B cell (primary cell): Measurements from ENCODE around the gene LNPK. TPM values are rescaled to one million over a fixed set of nuclear protein-coding genes. Genes with fewer than 3 reads are reported as not detected.

Experiments used
- ATAC-seq: fragments of 200-7000 bp; cut with Tn5 transposase; one replicate; pipeline ENCODE4 v1.10.0; 2021; ENCODE audit warnings: low read depth, mild to moderate bottlenecking, moderate number of reproducible peaks, moderate library complexity
- CTCF ChIA-PET: fragments of 350-600 bp; sonication (Branson Sonifier 250); formaldehyde crosslinking; loops from one replicate; lab custom pipeline; 2021; ENCODE audit warnings: antibody characterized with exemption, inconsistent platforms; lab: Charles Lee
- POLR2A ChIA-PET: fragments of 350-600 bp; sonication (Branson Sonifier 250); formaldehyde crosslinking; loops from one replicate; lab custom pipeline; 2021; ENCODE audit warnings: antibody characterized with exemption; lab: Charles Lee
- DNase-seq: peaks from one replicate; pipeline ENCODE4 v3.0.0; 2013
- H2AFZ ChIP-seq: 2 replicates; pipeline ENCODE4 v1.6.1; 2012; ENCODE audit warnings: mild to moderate bottlenecking, low read depth, low read length; ENCODE audit not compliant: insufficient read depth, poor library complexity, severe bottlenecking
- H3K27ac ChIP-seq, 2 donors: 1 replicate in 1 of 2; 2 replicates in 1 of 2; pipeline ENCODE4 v1.5.1; 2012 to 2013; ENCODE audit warnings: low read length in 2 of 2, mild to moderate bottlenecking in 2 of 2, moderate library complexity in 1 of 2
- H3K27me3 ChIP-seq, 4 experiments: fragments of 200-600 bp in 1 of 4; sonication (generic) in 1 of 4; replicated peaks in 1 of 4; 1 replicate in 2 of 4; 2 replicates in 2 of 4; pipeline versions ENCODE4 v1.6.1 to v1.7.0; 2013 to 2016; ENCODE audit warnings: low read length in 3 of 4, mild to moderate bottlenecking in 2 of 4, mixed read lengths in 1 of 4, moderate library complexity in 1 of 4; ENCODE audit not compliant: insufficient read depth in 4 of 4, control insufficient read depth in 3 of 4; ENCODE audit errors: control extremely low read depth in 1 of 4
- H3K36me3 ChIP-seq, 2 experiments: replicated peaks in 1 of 2; 1 replicate in 1 of 2; 2 replicates in 1 of 2; pipeline versions ENCODE4 v1.6.1 to v1.7.1; 2013; ENCODE audit warnings: low read length in 1 of 2; ENCODE audit not compliant: insufficient read depth in 2 of 2, control insufficient read depth in 1 of 2; ENCODE audit errors: control extremely low read depth in 1 of 2, extremely low read depth in 1 of 2
- H3K4me1 ChIP-seq, 2 donors: fragments of 200-600 bp in 1 of 2; sonication (generic) in 1 of 2; 1 replicate in 1 of 2; 2 replicates in 1 of 2; pipeline versions ENCODE4 v1.5.1 to v1.6.1; 2013 to 2017; ENCODE audit warnings: low read length in 2 of 2; ENCODE audit not compliant: control insufficient read depth in 2 of 2, insufficient read depth in 2 of 2
- H3K4me2 ChIP-seq: replicated peaks from 2 replicates; pipeline ENCODE3; 2012; ENCODE audit warnings: mild to moderate bottlenecking, low read depth, low read length; ENCODE audit not compliant: poor library complexity, severe bottlenecking
- H3K4me3 ChIP-seq, 5 experiments: fragments of 200-600 bp in 1 of 5; sonication (generic) in 1 of 5; 1 replicate in 3 of 5; 2 replicates in 2 of 5; pipeline versions ENCODE4 v1.5.1 to v1.7.0; 2011 to 2016; ENCODE audit warnings: low read length in 4 of 5, mild to moderate bottlenecking in 4 of 5, low read depth in 2 of 5, control low read depth in 1 of 5, moderate library complexity in 1 of 5; ENCODE audit not compliant: insufficient read depth in 1 of 5; ENCODE audit errors: control extremely low read depth in 1 of 5, extremely low read depth in 1 of 5
- H3K79me2 ChIP-seq: fragments of 200-600 bp; sonication (generic); one replicate; pipeline ENCODE4 v1.6.0; 2016; ENCODE audit warnings: low read length; ENCODE audit not compliant: control insufficient read depth, insufficient read depth
- H3K9ac ChIP-seq: fragments of 200-600 bp; sonication (generic); 2 replicates; pipeline ENCODE4 v1.6.1; 2017; ENCODE audit warnings: mild to moderate bottlenecking, low read length, moderate library complexity
- H3K9me3 ChIP-seq, 3 donors: one replicate each; pipeline versions ENCODE4 v1.6.1 to v1.7.1; 2013; ENCODE audit warnings: low read length in 2 of 3; ENCODE audit not compliant: control insufficient read depth in 2 of 3, insufficient read depth in 1 of 3; ENCODE audit errors: control extremely low read depth in 1 of 3
- H4K20me1 ChIP-seq: 2 replicates; pipeline ENCODE4 v1.6.0; 2012; ENCODE audit warnings: mild to moderate bottlenecking, low read length; ENCODE audit not compliant: insufficient read depth, control insufficient read depth, poor library complexity, severe bottlenecking
- H3K27ac Mint-ChIP-seq: one replicate; pipeline ENCODE4 v1.8.0; 2021; ENCODE audit warnings: mixed read lengths
- H3K27me3 Mint-ChIP-seq: one replicate; pipeline ENCODE4 v1.8.0; 2021; ENCODE audit warnings: mixed read lengths
- H3K4me1 Mint-ChIP-seq: one replicate; pipeline ENCODE4 v1.8.0; 2021; ENCODE audit warnings: mixed read lengths
- H3K4me3 Mint-ChIP-seq: one replicate; pipeline ENCODE4 v1.8.0; 2021; ENCODE audit warnings: mixed read lengths
- H3K9me3 Mint-ChIP-seq: one replicate; pipeline ENCODE4 v1.8.0; 2022; ENCODE audit warnings: mixed read lengths; ENCODE audit not compliant: insufficient read depth
- CTCF ChIP-seq: fragments of 200-600 bp; IDR thresholded peaks from one replicate; pipeline ENCODE4 v1.8.0; 2022; ENCODE audit warnings: antibody characterized with exemption, mild to moderate bottlenecking
- EZH2 ChIP-seq: IDR thresholded peaks from 2 replicates; pipeline ENCODE4 v1.6.1; 2012; ENCODE audit warnings: borderline replicate concordance, low read depth, mild to moderate bottlenecking, moderate library complexity, low read length; ENCODE audit not compliant: insufficient read depth, poor library complexity, severe bottlenecking
- WGBS: methylation state at CpG from one replicate; pipeline ENCODE4 v1.1.5; 2013; ENCODE audit warnings: missing lambda C conversion rate; ENCODE audit not compliant: insufficient coverage; 5-methylcytosine and 5-hydroxymethylcytosine counted together
- intact Hi-C: fragments of 100-400 bp; cut with micrococcal nuclease; formaldehyde crosslinking; loops from one replicate; pipeline ENCODE4 v1.10.0; 2022
- polyA plus RNA-seq: library from polyadenylated mRNA; depleted of rRNA; stranded (reverse); fragments of >200 nt; gene quantifications from 2 replicates; pipeline ENCODE4 v1.2.3, GENCODE V29; 2012
- total RNA-seq, 2 donors: library from RNA; stranded (reverse); fragments of 120-200 nt in 1 of 2; gene quantifications; 1 replicate in 1 of 2; 2 replicates in 1 of 2; pipeline versions ENCODE4 v1.2.3 to v1.2.4, GENCODE V29; 2013 to 2022

The LNPK gene
- total and polyA plus RNA-seq, 2 donors (not counting 1 experiment from before 2014, with no cell fraction given): 3.2 to 15.9 TPM

- Histone ChIP-seq H3K36me3 (no peaks in the 10 kb centered on the region), H3K4me1 (peaks cover 12 to 14% of the 10 kb centered on the region in 2 donors), H3K4me3 (peak overlapping the region; percentile 36 to 84 (median 78)), H3K27ac (peak overlapping the region; percentile 48 to 76), H3K9ac (peak overlapping the region; percentile 83), H3K9me3 (no peaks in the 10 kb centered on the region), H3K27me3 (no peaks in the 10 kb centered on the region), H3K79me2 (peaks cover 36% of the 10 kb centered on the region), H4K20me1 (no peaks in the 10 kb centered on the region), H2AFZ (peak overlapping the region; percentile 100), H3K4me2 (peak overlapping the region; percentile 90)
- H3K27me3 Mint-ChIP-seq: no peaks in the 10 kb centered on the region
- H3K4me1 Mint-ChIP-seq: peaks cover 17% of the 10 kb centered on the region
- WGBS: under 1% methylated on average over 21 of the region's 21 CpGs
- peak; percentile 19 for ATAC-seq
- intact Hi-C loops: loop anchor here (5.0 kb wide), 1 partner anchor 1551 kb away; a partner anchor contains a TSS
- no peak for DNase-seq
- POLR2A ChIA-PET: no interaction called here
- CTCF ChIA-PET: interaction anchor here (0.6 to 2.3 kb wide), 4 partner anchors 87 to 1249 kb away, joined by 3 to 5 read pairs (median 4); no protein-coding TSS in a partner anchor
- peak overlapping the region; percentile 18 for H3K27ac Mint-ChIP-seq
- no peaks in the 10 kb centered on the region for H3K9me3 Mint-ChIP-seq
- peak overlapping the region; percentile 85 for H3K4me3 Mint-ChIP-seq
- TF ChIP-seq CTCF (no peak), EZH2 (no peak)
Measured at GRCh38 chr2:176001281-176001915, 669 bp downstream of the LNPK start.

- H3K79me2 ChIP-seq: peaks cover 36% of the 10 kb centered on the region
Measured at GRCh38 chr2:175999283-175999819, 2.7 kb downstream of the LNPK start.

More at GRCh38 chr2:175999283-175999819, 2.7 kb downstream of the LNPK start:
- TF ChIP-seq EZH2: no peak
- TF ChIP-seq CTCF: no peak
- Histone ChIP-seq H3K9me3 (no peaks in the 10 kb centered on the region), H3K27ac (no peak overlapping the region), H3K36me3 (no peaks in the 10 kb centered on the region), H3K4me3 (no peak overlapping the region), H3K4me2 (no peak overlapping the region), H3K4me1 (peaks cover 12 to 14% of the 10 kb centered on the region in 2 donors), H4K20me1 (no peaks in the 10 kb centered on the region), H3K27me3 (no peaks in the 10 kb centered on the region), H3K9ac (no peak overlapping the region), H2AFZ (no peak overlapping the region)
- WGBS: 100% methylated on average over 1 of the region's 2 CpGs
- Mint-ChIP-seq H3K4me1 (peaks cover 17% of the 10 kb centered on the region), H3K27ac (no peak overlapping the region), H3K4me3 (no peak overlapping the region), H3K27me3 (no peaks in the 10 kb centered on the region), H3K9me3 (no peaks in the 10 kb centered on the region)
- POLR2A ChIA-PET: no interaction called here
- CTCF ChIA-PET: interaction anchor here (0.9 kb wide), 2 partner anchors 1021 to 1332 kb away, joined by 3 to 4 read pairs; no protein-coding TSS in a partner anchor
- no peak for ATAC-seq
- intact Hi-C loops: no loop called here
- DNase-seq: no peak
